Esophagus squamous epithelium (tissue), 4 donors: ENCODE data around the gene NCOR1.

ENCODE experiments used
- CTCF ChIP-seq, 6 experiments: fragments of 450-650 bp in 4 of 6; fragments of 200-600 bp in 2 of 6; sonication (generic) in 2 of 6; IDR thresholded peaks; one replicate each; pipeline ENCODE4 v1.5.1; 2016 to 2019; ENCODE audit warnings: antibody characterized with exemption in 6 of 6, mild to moderate bottlenecking in 4 of 6, moderate library complexity in 4 of 6
- POLR2A ChIP-seq, 4 donors: fragments of 450-650 bp; IDR thresholded peaks; one replicate each; pipeline ENCODE4 v1.6.1; 2017; ENCODE audit warnings: antibody characterized with exemption in 4 of 4, mild to moderate bottlenecking in 4 of 4, moderate library complexity in 3 of 4

GRCh38 chr17:16171613-16172012 lies 43.7 kb downstream of the NCOR1 start:
- TF ChIP-seq CTCF (IDR thresholded peaks at IDR 0.05) = no peak
- no peak for TF ChIP-seq POLR2A (IDR thresholded peaks at IDR 0.05)
